CD14-positive monocyte (primary cell): Measurements from ENCODE around the gene EIF4EBP3. TPM values are rescaled to one million over a fixed set of nuclear protein-coding genes. Genes with fewer than 3 reads are reported as not detected.

Experiments used
- DNase-seq, 3 donors: peaks; one replicate each; pipeline ENCODE4 v3.0.0-alpha.2; 2011 to 2022
- H2AFZ ChIP-seq: 2 replicates; pipeline ENCODE4 v1.6.0; 2012; ENCODE audit warnings: mild to moderate bottlenecking, low read depth, low read length, inconsistent platforms; ENCODE audit not compliant: insufficient read depth, poor library complexity, severe bottlenecking
- H3K27ac ChIP-seq, 2 donors: 1 replicate in 1 of 2; 2 replicates in 1 of 2; pipeline ENCODE4 v1.5.1; 2012 to 2013; ENCODE audit warnings: low read length in 2 of 2, control low read depth in 1 of 2, inconsistent platforms in 1 of 2, low read depth in 1 of 2, mild to moderate bottlenecking in 1 of 2
- H3K27me3 ChIP-seq, 2 donors: one replicate each; pipeline versions ENCODE4 v1.6.0 to v1.6.1; 2011 to 2013; ENCODE audit warnings: low read length in 2 of 2; ENCODE audit not compliant: control insufficient read depth in 2 of 2, insufficient read depth in 2 of 2
- H3K36me3 ChIP-seq, 2 donors: replicated peaks in 1 of 2; 1 replicate in 1 of 2; 2 replicates in 1 of 2; pipeline versions ENCODE4 v1.5.1 to v1.6.1; 2012 to 2013; ENCODE audit warnings: low read length in 2 of 2, control low read depth in 1 of 2, inconsistent platforms in 1 of 2, mild to moderate bottlenecking in 1 of 2; ENCODE audit not compliant: insufficient read depth in 2 of 2, control insufficient read depth in 1 of 2
- H3K4me1 ChIP-seq, 2 donors: 1 replicate in 1 of 2; 2 replicates in 1 of 2; pipeline versions ENCODE4 v1.5.1 to v1.6.1; 2012 to 2013; ENCODE audit warnings: low read length in 2 of 2, control low read depth in 1 of 2, inconsistent platforms in 1 of 2, mild to moderate bottlenecking in 1 of 2, moderate library complexity in 1 of 2; ENCODE audit not compliant: insufficient read depth in 2 of 2, control insufficient read depth in 1 of 2
- H3K4me2 ChIP-seq: replicated peaks from 2 replicates; pipeline ENCODE3; 2012; ENCODE audit warnings: low read length, moderate library complexity, mild to moderate bottlenecking; ENCODE audit not compliant: poor library complexity, severe bottlenecking; ENCODE audit errors: extremely low read depth
- H3K4me3 ChIP-seq, 3 experiments: fragments of 200-600 bp in 1 of 3; sonication (generic) in 1 of 3; replicated peaks in 1 of 3; 1 replicate in 2 of 3; 2 replicates in 1 of 3; pipeline ENCODE4 v1.5.1; 2011 to 2013; ENCODE audit warnings: low read length in 3 of 3, mild to moderate bottlenecking in 3 of 3, control low read depth in 2 of 3, low read depth in 2 of 3, inconsistent platforms in 1 of 3, moderate library complexity in 1 of 3
- H3K79me2 ChIP-seq: 2 replicates; pipeline ENCODE4 v1.6.0; 2012; ENCODE audit warnings: mild to moderate bottlenecking, control low read depth, inconsistent platforms, low read length, moderate library complexity; ENCODE audit not compliant: insufficient read depth
- H3K9ac ChIP-seq: 2 replicates; pipeline ENCODE4 v1.6.0; 2017; ENCODE audit warnings: low read length, mild to moderate bottlenecking; ENCODE audit not compliant: insufficient read depth, poor library complexity, severe bottlenecking
- H3K9me3 ChIP-seq, 2 donors: replicated peaks in 1 of 2; 1 replicate in 1 of 2; 2 replicates in 1 of 2; pipeline versions ENCODE4 v1.5.1 to v1.6.1; 2012 to 2013; ENCODE audit warnings: low read length in 2 of 2, control low read depth in 1 of 2; ENCODE audit not compliant: control insufficient read depth in 1 of 2, insufficient read depth in 1 of 2
- H4K20me1 ChIP-seq: 2 replicates; pipeline ENCODE4 v1.6.0; 2012; ENCODE audit warnings: mild to moderate bottlenecking, low read length, control low read depth, moderate library complexity; ENCODE audit not compliant: insufficient read depth
- H3K27ac Mint-ChIP-seq, 7 donors: one replicate each; pipeline ENCODE4 v1.8.0; 2020; ENCODE audit warnings: mild to moderate bottlenecking in 7 of 7, mixed read lengths in 7 of 7, moderate library complexity in 6 of 7, inconsistent platforms in 2 of 7
- H3K27me3 Mint-ChIP-seq, 3 donors: one replicate each; pipeline ENCODE4 v1.8.0; 2021 to 2022; ENCODE audit warnings: low read depth in 3 of 3, mild to moderate bottlenecking in 3 of 3, mixed read lengths in 3 of 3, moderate library complexity in 3 of 3, inconsistent platforms in 1 of 3
- H3K36me3 Mint-ChIP-seq, 2 donors: one replicate each; pipeline ENCODE4 v1.8.0; 2020; ENCODE audit warnings: mixed read lengths in 2 of 2, inconsistent platforms in 1 of 2, mild to moderate bottlenecking in 1 of 2
- H3K4me1 Mint-ChIP-seq: one replicate; pipeline ENCODE4 v1.8.0; 2020; ENCODE audit warnings: mild to moderate bottlenecking, mixed read lengths
- H3K4me3 Mint-ChIP-seq, 2 donors: one replicate each; pipeline ENCODE4 v1.8.0; 2020; ENCODE audit warnings: mild to moderate bottlenecking in 2 of 2, mixed read lengths in 2 of 2, moderate library complexity in 1 of 2
- H3K9me3 Mint-ChIP-seq, 7 donors: one replicate each; pipeline ENCODE4 v1.8.0; 2020 to 2022; ENCODE audit warnings: mixed read lengths in 7 of 7, mild to moderate bottlenecking in 6 of 7, moderate library complexity in 6 of 7, inconsistent platforms in 2 of 7
- WGBS: methylation state at CpG from one replicate; pipeline ENCODE4 v1.1.5; 2013; ENCODE audit warnings: missing lambda C conversion rate; ENCODE audit not compliant: insufficient coverage; 5-methylcytosine and 5-hydroxymethylcytosine counted together
- intact Hi-C, 2 donors: fragments of 100-400 bp; cut with micrococcal nuclease; formaldehyde crosslinking; loops; one replicate each; pipeline versions ENCODE4 v1.15.0 to v1.15.1; 2023
- polyA plus RNA-seq, 3 donors: library from polyadenylated mRNA; depleted of rRNA in 1 of 3; unstranded in 2 of 3; stranded (reverse) in 1 of 3; fragments of 300-500 nt in 2 of 3; fragments of >200 nt in 1 of 3; fragmentation: Illumina TruSeq in 2 of 3; gene quantifications; 1 replicate in 2 of 3; 2 replicates in 1 of 3; pipeline ENCODE4 v1.2.3, GENCODE V29; 2012 to 2021
- TF ChIP-seq, protein P1 (sequence below): fragments of 200-600 bp; IDR thresholded peaks from one replicate; pipeline ENCODE4 v1.8.0; 2022; ENCODE audit warnings: antibody characterized with exemption, mild to moderate bottlenecking

Gene EIF4EBP3
- polyA plus RNA-seq, 3 donors: 22.8 to 46.0 (median 41.9) TPM

DNA sequence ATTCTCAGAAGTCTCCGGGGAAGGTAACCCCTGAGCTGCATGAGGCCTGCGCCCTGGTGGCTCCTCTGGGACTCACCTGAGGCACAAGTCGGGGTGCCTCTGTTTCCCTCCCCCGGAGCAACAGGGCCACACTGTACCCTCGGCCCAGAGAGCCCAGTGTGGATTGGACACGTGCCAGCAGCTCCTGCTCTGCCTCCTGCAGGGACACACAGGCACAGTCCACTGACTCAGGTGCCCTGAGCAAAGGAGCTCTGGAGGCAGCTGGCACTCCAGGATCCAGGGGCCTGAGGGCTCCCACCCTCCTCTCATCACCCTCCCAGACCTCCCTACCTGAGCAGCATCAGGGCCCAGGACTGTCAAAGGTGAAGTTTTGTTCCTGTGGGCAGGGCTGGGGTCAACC is 46.7 kb downstream of the EIF4EBP3 start:
- TF ChIP-seq, protein P1, sequence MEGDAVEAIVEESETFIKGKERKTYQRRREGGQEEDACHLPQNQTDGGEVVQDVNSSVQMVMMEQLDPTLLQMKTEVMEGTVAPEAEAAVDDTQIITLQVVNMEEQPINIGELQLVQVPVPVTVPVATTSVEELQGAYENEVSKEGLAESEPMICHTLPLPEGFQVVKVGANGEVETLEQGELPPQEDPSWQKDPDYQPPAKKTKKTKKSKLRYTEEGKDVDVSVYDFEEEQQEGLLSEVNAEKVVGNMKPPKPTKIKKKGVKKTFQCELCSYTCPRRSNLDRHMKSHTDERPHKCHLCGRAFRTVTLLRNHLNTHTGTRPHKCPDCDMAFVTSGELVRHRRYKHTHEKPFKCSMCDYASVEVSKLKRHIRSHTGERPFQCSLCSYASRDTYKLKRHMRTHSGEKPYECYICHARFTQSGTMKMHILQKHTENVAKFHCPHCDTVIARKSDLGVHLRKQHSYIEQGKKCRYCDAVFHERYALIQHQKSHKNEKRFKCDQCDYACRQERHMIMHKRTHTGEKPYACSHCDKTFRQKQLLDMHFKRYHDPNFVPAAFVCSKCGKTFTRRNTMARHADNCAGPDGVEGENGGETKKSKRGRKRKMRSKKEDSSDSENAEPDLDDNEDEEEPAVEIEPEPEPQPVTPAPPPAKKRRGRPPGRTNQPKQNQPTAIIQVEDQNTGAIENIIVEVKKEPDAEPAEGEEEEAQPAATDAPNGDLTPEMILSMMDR: no peak
- H3K27me3 Mint-ChIP-seq: peaks cover 0 to 2% (median 0%) of the 10 kb centered on the region in 3 donors
- Histone ChIP-seq H4K20me1 (no peaks in the 10 kb centered on the region), H3K4me3 (peak overlapping the region in 1 of 3 experiments; percentile 41), H3K4me2 (peak overlapping the region; percentile 53), H3K27me3 (no peaks in the 10 kb centered on the region), H3K9me3 (no peaks in the 10 kb centered on the region), H3K79me2 (peaks cover 47% of the 10 kb centered on the region), H3K36me3 (no peaks in the 10 kb centered on the region), H3K27ac (peak overlapping the region; percentile 96 to 97), H2AFZ (no peak overlapping the region), H3K9ac (no peak overlapping the region), H3K4me1 (peaks cover 86 to 92% of the 10 kb centered on the region in 2 donors)
- peaks cover 84% of the 10 kb centered on the region for H3K4me1 Mint-ChIP-seq
- H3K9me3 Mint-ChIP-seq: no peaks in the 10 kb centered on the region
- H3K27ac Mint-ChIP-seq: peak overlapping the region; percentile 93 to 99 (median 97)
- H3K4me3 Mint-ChIP-seq: no peak overlapping the region
- H3K36me3 Mint-ChIP-seq: peaks cover 0 to 12% of the 10 kb centered on the region in 2 donors
- DNase-seq: no peak
- 91% methylated on average over 6 of the region's 6 CpGs for WGBS
- intact Hi-C loops: loop anchor here in 1 of 2 donors (2.0 kb wide), 1 partner anchor 15 kb away; no protein-coding TSS in a partner anchor

DNA sequence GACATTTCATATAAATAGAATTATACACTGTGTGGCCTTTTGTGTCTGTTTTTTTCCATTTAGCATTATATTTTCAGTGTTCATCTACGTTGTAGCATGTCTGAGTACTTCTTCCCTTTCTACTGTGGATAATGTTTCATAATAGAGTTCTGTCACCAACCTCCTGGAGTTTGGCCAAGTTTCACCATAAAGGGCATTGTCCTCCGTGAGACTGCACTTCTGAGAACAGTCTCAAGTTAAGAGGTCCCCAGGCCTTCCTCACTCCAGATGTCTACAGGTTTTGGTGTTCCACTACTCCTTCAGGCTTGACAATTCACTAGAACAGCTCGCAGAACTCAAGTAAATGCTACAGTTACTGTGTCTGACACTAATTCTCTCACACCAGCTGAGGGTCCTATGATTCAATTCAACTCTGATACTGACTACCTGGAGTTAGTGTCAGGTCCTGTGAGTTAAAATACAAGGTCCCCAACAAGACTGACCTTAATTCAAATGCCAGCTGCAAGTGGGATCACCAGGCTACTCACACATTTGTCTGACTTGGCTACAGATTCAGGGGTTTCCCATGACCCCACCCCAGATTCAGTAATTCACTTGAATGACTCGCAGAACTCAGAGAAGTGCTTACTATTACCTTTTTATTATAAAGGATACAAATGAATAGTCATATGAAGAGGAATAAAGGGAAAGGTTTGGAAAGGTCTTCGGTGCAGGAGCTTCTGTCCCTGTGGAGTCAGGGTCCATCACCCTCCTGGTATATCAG is 48.3 kb downstream of the EIF4EBP3 start:
- Histone ChIP-seq H3K4me1 (peaks cover 74 to 89% of the 10 kb centered on the region in 2 donors), H3K27me3 (no peaks in the 10 kb centered on the region), H3K79me2 (peaks cover 33% of the 10 kb centered on the region), H3K36me3 (no peaks in the 10 kb centered on the region), H3K9ac (peak overlapping the region; percentile 69), H3K9me3 (no peaks in the 10 kb centered on the region), H4K20me1 (no peaks in the 10 kb centered on the region), H3K27ac (peak overlapping the region; percentile 96 to 97), H3K4me2 (peak overlapping the region; percentile 53), H3K4me3 (peak overlapping the region in 1 of 3 experiments; percentile 52), H2AFZ (no peak overlapping the region)
- Mint-ChIP-seq H3K36me3 (peaks cover 0 to 10% of the 10 kb centered on the region in 2 donors), H3K27ac (peak overlapping the region; percentile 95 to 99 (median 97)), H3K4me3 (peak overlapping the region; percentile 49 to 72), H3K27me3 (no peaks in the 10 kb centered on the region), H3K9me3 (no peaks in the 10 kb centered on the region), H3K4me1 (peaks cover 72% of the 10 kb centered on the region)
- WGBS: 40% methylated on average over 1 of the region's 5 CpGs
- TF ChIP-seq, protein P1: no peak
- intact Hi-C loops: loop anchor here (2.0 to 5.0 kb wide), 2 partner anchors 13 to 37 kb away; partner anchors contain the start of gene CD14 (in 2 of the 2)
- peak; percentile 92 to 97 (median 95) for DNase-seq
